ENCODE results near the gene ARHGAP6. TPM values are rescaled to one million over a fixed set of nuclear protein-coding genes. Genes with fewer than 3 reads are reported as not detected.

Gene ARHGAP6
- polyA plus RNA-seq, 2 of the 4 experiments (the other 2 are of a cell fraction), result 0.04 TPM; not detected in 1

DNA sequence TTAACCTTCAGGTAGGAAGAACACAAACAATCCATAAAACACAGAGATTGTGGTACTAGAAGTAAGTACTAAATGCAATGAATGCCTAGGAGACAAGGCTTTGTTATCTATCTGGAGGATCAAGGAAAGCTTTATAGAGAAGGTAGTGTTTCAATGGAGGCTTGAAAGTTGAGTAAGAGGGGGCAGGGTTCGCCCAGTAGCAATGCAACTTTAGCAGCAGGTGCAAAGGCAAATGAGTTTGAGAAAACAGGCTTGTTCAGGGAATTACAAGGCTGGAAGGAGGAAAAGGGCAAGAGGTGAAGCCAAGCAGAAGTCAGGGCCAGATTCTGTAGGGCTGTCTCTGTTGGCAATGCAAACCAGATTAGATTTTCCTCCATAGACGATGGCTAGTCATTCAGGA lies 408.0 kb downstream of the ARHGAP6 start:
- no peak for TF ChIP-seq RCOR1 (IDR thresholded peaks at IDR 0.05; ENCODE audit: low read depth, low read length)
- TF ChIP-seq NFE2L2 (conservative IDR thresholded peaks at IDR 0.05; ENCODE audit: low read length), result no peak
- TF ChIP-seq CBX2 (IDR thresholded peaks at IDR 0.05; ENCODE audit: borderline replicate concordance, low read depth), result no peak
- TF ChIP-seq BHLHE40 (IDR thresholded peaks at IDR 0.05; ENCODE audit: low read depth, low read length), result no peak
- CTCF ChIA-PET, result no interaction called here
- ATAC-seq (no peak), DNase-seq (ENCODE audit: low read depth in 1 of 2, low spot score in 1 of 2) (no peak), FAIRE-seq (no peak)
- no peak overlapping the region for H3K4me2 ChIP-seq
- no peaks in the 10 kb centered on the region for H3K9me3 ChIP-seq
- WGBS (ENCODE audit: missing lambda C conversion rate), result 24% methylated on average over 2 of the region's 2 CpGs
- H3K4me3 ChIP-seq, result no peak overlapping the region
- POLR2A ChIA-PET, result no interaction called here
- H3K27ac ChIP-seq, result no peak overlapping the region
- H3K4me1 ChIP-seq, result no peaks in the 10 kb centered on the region

DNA sequence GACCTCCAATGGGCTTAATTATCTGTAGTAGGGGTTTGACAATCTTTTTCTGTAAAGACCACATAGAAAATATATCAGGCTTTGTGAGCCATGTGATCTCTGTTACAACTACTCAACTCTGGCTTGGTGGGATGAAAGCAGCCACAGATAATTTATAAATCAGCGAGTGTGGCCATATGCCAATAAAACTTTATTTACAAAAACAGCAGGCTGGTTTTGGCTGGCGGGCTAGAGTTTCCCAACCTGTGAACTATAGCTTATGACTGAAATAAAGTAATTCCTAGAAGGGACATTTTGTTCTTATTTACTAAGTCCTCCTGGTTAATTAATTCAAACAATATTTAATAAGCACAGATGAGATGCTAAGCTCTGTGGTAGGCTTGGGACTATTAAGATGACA lies 408.4 kb downstream of the ARHGAP6 start:
- ATAC-seq, result no peak
- TF ChIP-seq RFX5 (IDR thresholded peaks at IDR 0.05) (no peak), EHMT2 (IDR thresholded peaks at IDR 0.05; ENCODE audit: low read depth) (no peak), ZSCAN20 (CRISPR knock-in tag; IDR thresholded peaks at IDR 0.05) (no peak), PHF8 (IDR thresholded peaks at IDR 0.05; ENCODE audit: borderline replicate concordance, low read depth) (no peak), NR3C1 (IDR thresholded peaks at IDR 0.05) (no peak), RARB (CRISPR knock-in tag; IDR thresholded peaks at IDR 0.05) (no peak), BHLHE40 (IDR thresholded peaks at IDR 0.05; ENCODE audit: low read depth, low read length) (no peak), ZFP36 (IDR thresholded peaks at IDR 0.05; ENCODE audit: borderline replicate concordance, partially characterized antibody) (no peak), EHF (CRISPR knock-in tag; IDR thresholded peaks at IDR 0.05) (no peak), TP53 (CRISPR knock-in tag; IDR thresholded peaks at IDR 0.05) (no peak), SREBF2 (IDR thresholded peaks at IDR 0.05) (no peak), FOXS1 (CRISPR knock-in tag; IDR thresholded peaks at IDR 0.05) (no peak)
- TF ChIP-seq, protein P1, sequence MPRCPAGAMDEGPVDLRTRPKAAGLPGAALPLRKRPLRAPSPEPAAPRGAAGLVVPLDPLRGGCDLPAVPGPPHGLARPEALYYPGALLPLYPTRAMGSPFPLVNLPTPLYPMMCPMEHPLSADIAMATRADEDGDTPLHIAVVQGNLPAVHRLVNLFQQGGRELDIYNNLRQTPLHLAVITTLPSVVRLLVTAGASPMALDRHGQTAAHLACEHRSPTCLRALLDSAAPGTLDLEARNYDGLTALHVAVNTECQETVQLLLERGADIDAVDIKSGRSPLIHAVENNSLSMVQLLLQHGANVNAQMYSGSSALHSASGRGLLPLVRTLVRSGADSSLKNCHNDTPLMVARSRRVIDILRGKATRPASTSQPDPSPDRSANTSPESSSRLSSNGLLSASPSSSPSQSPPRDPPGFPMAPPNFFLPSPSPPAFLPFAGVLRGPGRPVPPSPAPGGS (IDR thresholded peaks at IDR 0.05), result no peak
- TF ChIP-seq, protein P2, sequence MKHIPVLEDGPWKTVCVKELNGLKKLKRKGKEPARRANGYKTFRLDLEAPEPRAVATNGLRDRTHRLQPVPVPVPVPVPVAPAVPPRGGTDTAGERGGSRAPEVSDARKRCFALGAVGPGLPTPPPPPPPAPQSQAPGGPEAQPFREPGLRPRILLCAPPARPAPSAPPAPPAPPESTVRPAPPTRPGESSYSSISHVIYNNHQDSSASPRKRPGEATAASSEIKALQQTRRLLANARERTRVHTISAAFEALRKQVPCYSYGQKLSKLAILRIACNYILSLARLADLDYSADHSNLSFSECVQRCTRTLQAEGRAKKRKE (CRISPR knock-in tag; IDR thresholded peaks at IDR 0.05; ENCODE audit: low read depth), result no peak
- TF ChIP-seq, protein P3, sequence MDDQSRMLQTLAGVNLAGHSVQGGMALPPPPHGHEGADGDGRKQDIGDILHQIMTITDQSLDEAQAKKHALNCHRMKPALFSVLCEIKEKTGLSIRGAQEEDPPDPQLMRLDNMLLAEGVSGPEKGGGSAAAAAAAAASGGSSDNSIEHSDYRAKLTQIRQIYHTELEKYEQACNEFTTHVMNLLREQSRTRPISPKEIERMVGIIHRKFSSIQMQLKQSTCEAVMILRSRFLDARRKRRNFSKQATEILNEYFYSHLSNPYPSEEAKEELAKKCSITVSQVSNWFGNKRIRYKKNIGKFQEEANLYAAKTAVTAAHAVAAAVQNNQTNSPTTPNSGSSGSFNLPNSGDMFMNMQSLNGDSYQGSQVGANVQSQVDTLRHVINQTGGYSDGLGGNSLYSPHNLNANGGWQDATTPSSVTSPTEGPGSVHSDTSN (IDR thresholded peaks at IDR 0.05), result no peak
- TF ChIP-seq, protein P4, sequence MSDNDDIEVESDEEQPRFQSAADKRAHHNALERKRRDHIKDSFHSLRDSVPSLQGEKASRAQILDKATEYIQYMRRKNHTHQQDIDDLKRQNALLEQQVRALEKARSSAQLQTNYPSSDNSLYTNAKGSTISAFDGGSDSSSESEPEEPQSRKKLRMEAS (IDR thresholded peaks at IDR 0.05), result no peak
- no peak for DNase-seq (ENCODE audit: low read depth in 1 of 2, low spot score in 1 of 2)
- WGBS (ENCODE audit: missing lambda C conversion rate), result 29% methylated on average over 2 of the region's 2 CpGs
- Histone ChIP-seq H3K4me2 (no peak overlapping the region), H3K4me1 (no peaks in the 10 kb centered on the region), H3K27ac (no peak overlapping the region), H3K9me3 (no peaks in the 10 kb centered on the region), H3K4me3 (no peak overlapping the region)
- CTCF ChIA-PET, result no interaction called here
- POLR2A ChIA-PET, result no interaction called here
- no peak for FAIRE-seq

- TF ChIP-seq CBX8 (IDR thresholded peaks at IDR 0.05) (no peak), FOXS1 (CRISPR knock-in tag; IDR thresholded peaks at IDR 0.05) (no peak), HOXA7 (CRISPR knock-in tag; IDR thresholded peaks at IDR 0.05) (no peak), FOSB (CRISPR knock-in tag; IDR thresholded peaks at IDR 0.05) (no peak), JUNB (IDR thresholded peaks at IDR 0.05) (no peak), REST (IDR thresholded peaks at IDR 0.05) (no peak)
- TF ChIP-seq, protein P4 (IDR thresholded peaks at IDR 0.05), result no peak
- TF ChIP-seq, protein P5, sequence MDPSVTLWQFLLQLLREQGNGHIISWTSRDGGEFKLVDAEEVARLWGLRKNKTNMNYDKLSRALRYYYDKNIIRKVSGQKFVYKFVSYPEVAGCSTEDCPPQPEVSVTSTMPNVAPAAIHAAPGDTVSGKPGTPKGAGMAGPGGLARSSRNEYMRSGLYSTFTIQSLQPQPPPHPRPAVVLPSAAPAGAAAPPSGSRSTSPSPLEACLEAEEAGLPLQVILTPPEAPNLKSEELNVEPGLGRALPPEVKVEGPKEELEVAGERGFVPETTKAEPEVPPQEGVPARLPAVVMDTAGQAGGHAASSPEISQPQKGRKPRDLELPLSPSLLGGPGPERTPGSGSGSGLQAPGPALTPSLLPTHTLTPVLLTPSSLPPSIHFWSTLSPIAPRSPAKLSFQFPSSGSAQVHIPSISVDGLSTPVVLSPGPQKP (IDR thresholded peaks at IDR 0.05; ENCODE audit: low read depth, low read length), result no peak
- ATAC-seq (no peak), FAIRE-seq (no peak), DNase-seq (ENCODE audit: low read depth in 1 of 2, low spot score in 1 of 2) (no peak)
- Histone ChIP-seq H3K4me2 (no peak overlapping the region), H3K9me3 (no peaks in the 10 kb centered on the region), H3K27ac (no peak overlapping the region), H3K4me1 (no peaks in the 10 kb centered on the region), H3K4me3 (no peak overlapping the region)
- ChIA-PET CTCF (no interaction called here), POLR2A (no interaction called here)
- 84% methylated on average over 3 of the region's 5 CpGs for WGBS (ENCODE audit: missing lambda C conversion rate)
Measured at GRCh38 chrX:11254417-11255109, 411.2 kb downstream of the ARHGAP6 start.

Measured in A549 (cell line).